Pancreas (tissue), 10 donors: ENCODE data around the gene FBXO41. TPM values are rescaled to one million over a fixed set of nuclear protein-coding genes. Genes with fewer than 3 reads are reported as not detected.

Source experiments
- ATAC-seq, 4 donors: fragments of 200-7000 bp; cut with Tn5 transposase; one replicate each; pipeline versions ENCODE4 v1.8.0 to v1.9.1; 2020; ENCODE audit warnings: mild to moderate bottlenecking in 4 of 4, moderate library complexity in 4 of 4
- DNase-seq, 6 donors: peaks; one replicate each; pipeline ENCODE4 v3.0.0-alpha.2; 2020
- FAIRE-seq: peaks from 2 replicates; lab custom pipeline; 2012; peaks lifted over from hg19 to GRCh38; lab: Jason Lieb, UNC
- H3K27ac ChIP-seq, 4 donors: fragments of 200-600 bp; sonication (generic); 1 replicate in 3 of 4; 2 replicates in 1 of 4; pipeline versions ENCODE4 v1.5.0 to v1.8.0; 2020
- H3K27me3 ChIP-seq, 4 donors: fragments of 200-600 bp; one replicate each; pipeline ENCODE4 v1.8.0; 2021
- H3K36me3 ChIP-seq, 3 donors: fragments of 200-600 bp; sonication (generic) in 1 of 3; one replicate each; pipeline versions ENCODE4 v1.5.0 to v1.8.0; 2020 to 2021
- H3K4me1 ChIP-seq, 3 donors: fragments of 200-600 bp; one replicate each; pipeline ENCODE4 v1.8.0; 2021
- H3K4me3 ChIP-seq, 4 donors: fragments of 200-600 bp; sonication (generic) in 2 of 4; one replicate each; pipeline versions ENCODE4 v1.5.0 to v1.8.0; 2020 to 2021
- H3K9me3 ChIP-seq, 4 donors: fragments of 200-600 bp; one replicate each; pipeline ENCODE4 v1.8.0; 2021
- CTCF ChIP-seq, 4 donors: fragments of 200-600 bp; sonication (generic) in 3 of 4; IDR thresholded peaks; one replicate each; pipeline versions ENCODE4 v1.5.0 to v1.8.0; 2021; ENCODE audit warnings: antibody characterized with exemption in 4 of 4
- WGBS, 2 donors: extraction: QIAGEN DNeasy Blood & Tissue Kit; methylation state at CpG; one replicate each; pipeline ENCODE4 v1.1.7; 2013; 5-methylcytosine and 5-hydroxymethylcytosine counted together
- intact Hi-C, 3 donors: fragments of 100-400 bp; cut with DNase I; formaldehyde crosslinking; loops; one replicate each; pipeline versions ENCODE4 v1.11.1 to v1.14.2; 2022
- polyA plus RNA-seq, 2 donors: library from polyadenylated mRNA; stranded (reverse); fragments of 200-250 nt; gene quantifications; one replicate each; pipeline ENCODE4 v1.2.3, GENCODE V29; 2013
- total RNA-seq, 6 donors: library from RNA; stranded (reverse); fragmentation: NEBNext Ultra II Directional in 4 of 6; extraction: Animal tissue kit (Norgen Biotek cat#: 25700) in 4 of 6; gene quantifications; one replicate each; pipeline versions ENCODE4 v1.2.1 to v1.2.4, GENCODE V29; 2021 to 2023
- donor health status: healthy with polysubstance abuse.
- donor health status: DM: no; HTN: no; CAD: no; lungs with moderate emphysema.
- donor health status: DM: no; HTN: no; CAD: no.
- donor health status: control.
- donor health status: control.
- donor health status: Bipolar disorder and iron deficiency.
- donor health status: DM: yes; HTN: yes; CAD: no.
- donor health status: DM: no; HTN: no; CAD: no.
- donor health status: DM: no; HTN: no; CAD: no.
- donor health status: DM: yes; HTN: yes; CAD: no.

Gene FBXO41
- total and polyA plus RNA-seq, 8 donors = 2.2 to 6.9 (median 3.4) TPM

DNA sequence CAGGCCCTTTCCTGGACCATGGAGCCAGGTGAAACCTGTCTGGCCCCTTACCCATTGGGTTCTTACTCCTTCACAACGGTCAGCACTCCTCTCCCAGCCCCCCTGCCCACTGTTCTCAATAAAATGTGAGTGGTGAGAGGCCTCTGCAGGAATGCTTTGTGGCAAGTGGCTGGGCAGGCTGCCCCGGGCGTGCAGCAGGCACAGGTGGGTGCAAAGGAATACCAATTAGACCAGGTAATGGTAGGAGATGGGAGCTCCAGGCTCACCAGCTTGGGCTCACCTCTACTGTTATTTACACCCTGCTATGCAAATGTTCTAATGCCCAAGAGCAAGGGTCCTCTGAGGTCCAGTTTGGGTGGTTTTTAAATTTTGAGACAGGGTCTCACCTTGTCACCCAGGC, 57.2 kb downstream of the FBXO41 start:
- Histone ChIP-seq H3K4me1 (no peaks in the 10 kb centered on the region), H3K27ac (no peak overlapping the region), H3K9me3 (no peaks in the 10 kb centered on the region), H3K36me3 (peaks cover 0 to 27% (median 0%) of the 10 kb centered on the region in 3 donors), H3K27me3 (no peaks in the 10 kb centered on the region), H3K4me3 (no peak overlapping the region)
- no peak for TF ChIP-seq CTCF (IDR thresholded peaks at IDR 0.05)
- ATAC-seq (no peak), FAIRE-seq (no peak), DNase-seq (peak in 1 of 6 donors; percentile 30)
- WGBS, 2 donors = 82 to 95% methylated on average over 3 of the region's 3 CpGs
- intact Hi-C loops = no loop called here

DNA sequence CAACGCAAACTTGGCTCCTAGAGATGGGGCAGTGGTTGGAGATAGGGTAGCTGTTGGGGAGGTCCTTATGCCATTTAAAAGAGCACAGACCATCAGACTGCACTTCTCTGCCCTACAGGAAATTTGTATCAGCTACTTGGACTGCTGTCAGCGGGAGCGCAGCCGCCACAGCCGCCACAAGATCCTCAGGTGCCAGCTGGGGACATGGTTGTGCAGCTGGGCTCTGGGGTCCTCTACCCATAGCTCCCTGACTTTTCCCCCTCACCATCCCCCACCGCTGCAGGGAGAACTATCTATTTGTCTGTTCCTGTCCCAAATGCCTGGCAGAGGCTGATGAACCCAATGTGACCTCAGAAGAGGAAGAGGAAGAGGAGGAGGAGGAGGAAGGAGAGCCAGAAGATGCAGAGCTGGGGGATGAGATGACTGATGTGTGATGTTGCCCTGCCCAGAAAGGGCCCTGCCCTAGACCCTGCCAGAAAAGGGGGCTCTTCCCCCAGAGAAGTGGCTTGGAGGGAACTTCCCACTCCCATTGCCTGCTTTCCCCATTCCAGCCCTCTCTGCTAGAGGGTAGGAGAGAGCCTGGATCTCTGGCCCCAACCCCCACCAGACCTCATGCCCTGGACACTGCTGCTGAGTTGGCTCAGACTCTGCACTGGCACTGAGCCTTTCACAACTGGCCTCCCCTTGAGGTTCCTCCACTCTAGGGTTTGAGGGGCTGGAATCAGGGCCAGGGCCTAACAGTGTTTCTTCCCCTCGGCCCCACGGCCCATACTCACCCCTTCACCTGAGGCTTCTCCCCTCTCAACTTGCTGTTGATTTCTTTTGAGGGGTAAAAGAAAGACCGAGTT, 58.5 kb downstream of the FBXO41 start:
- WGBS, 2 donors = 79 to 90% methylated on average over 9 of the region's 9 CpGs
- no peak for ATAC-seq
- no peaks in the 10 kb centered on the region for H3K27me3 ChIP-seq
- peak in 1 of 6 donors; percentile 30 for DNase-seq
- no peak for TF ChIP-seq CTCF (IDR thresholded peaks at IDR 0.05)
- H3K27ac ChIP-seq = no peak overlapping the region
- no peak overlapping the region for H3K4me3 ChIP-seq
- no peaks in the 10 kb centered on the region for H3K9me3 ChIP-seq
- peaks cover 0 to 38% (median 0%) of the 10 kb centered on the region in 3 donors for H3K36me3 ChIP-seq
- FAIRE-seq = no peak
- intact Hi-C loops = no loop called here
- no peaks in the 10 kb centered on the region for H3K4me1 ChIP-seq

DNA sequence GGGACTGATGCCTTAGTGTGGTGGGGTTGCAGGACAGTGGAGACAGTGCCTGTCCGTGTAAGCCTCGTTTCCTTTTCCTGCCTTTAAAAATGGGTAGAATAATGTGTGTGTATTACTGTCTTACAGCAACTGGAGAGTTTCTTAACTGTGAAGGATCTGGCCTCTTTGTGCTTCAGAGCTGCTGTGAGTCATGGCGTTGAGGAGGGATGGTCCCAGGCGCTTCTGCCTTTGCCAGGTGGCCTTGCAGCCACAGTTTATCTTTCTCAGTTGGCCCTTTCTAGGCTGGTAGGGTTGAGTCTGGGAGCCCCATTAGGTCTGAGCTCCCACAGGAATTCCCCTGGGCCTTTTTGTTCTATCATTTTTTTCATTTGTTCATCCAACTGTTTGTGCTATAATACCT, 60.5 kb downstream of the FBXO41 start:
- intact Hi-C loops = no loop called here
- DNase-seq = no peak

GRCh38 chr2:73218298-73218697, 66.0 kb downstream of the FBXO41 start:
- Histone ChIP-seq H3K36me3 (peaks cover 0 to 21% (median 0%) of the 10 kb centered on the region in 3 donors), H3K4me3 (no peak overlapping the region), H3K9me3 (no peaks in the 10 kb centered on the region), H3K27ac (no peak overlapping the region), H3K27me3 (no peaks in the 10 kb centered on the region), H3K4me1 (peaks cover 0 to 3% (median 0%) of the 10 kb centered on the region in 3 donors)
- no peak for DNase-seq
- no peak for FAIRE-seq
- no peak for ATAC-seq
- intact Hi-C loops = no loop called here
- TF ChIP-seq CTCF (IDR thresholded peaks at IDR 0.05) = no peak

More for the DNA sequence above, 60.5 kb downstream of the FBXO41 start:
- 85 to 95% methylated on average over 4 of the region's 4 CpGs for WGBS, 2 donors
- FAIRE-seq (no peak), ATAC-seq (no peak)
- Histone ChIP-seq H3K36me3 (peaks cover 0 to 39% (median 0%) of the 10 kb centered on the region in 3 donors), H3K9me3 (no peaks in the 10 kb centered on the region), H3K4me1 (no peaks in the 10 kb centered on the region), H3K27ac (no peak overlapping the region), H3K4me3 (no peak overlapping the region), H3K27me3 (no peaks in the 10 kb centered on the region)
- no peak for TF ChIP-seq CTCF (IDR thresholded peaks at IDR 0.05)

- intact Hi-C loops = no loop called here
- Histone ChIP-seq H3K9me3 (no peaks in the 10 kb centered on the region), H3K4me1 (peaks cover 0 to 3% (median 0%) of the 10 kb centered on the region in 3 donors), H3K4me3 (no peak overlapping the region), H3K36me3 (peaks cover 0 to 17% (median 0%) of the 10 kb centered on the region in 3 donors), H3K27me3 (no peaks in the 10 kb centered on the region), H3K27ac (no peak overlapping the region)
- ATAC-seq (no peak), DNase-seq (no peak), FAIRE-seq (no peak)
- no peak for TF ChIP-seq CTCF (IDR thresholded peaks at IDR 0.05)
- 84 to 86% methylated on average over 2 of the region's 2 CpGs for WGBS, 2 donors
Measured at GRCh38 chr2:73217826-73218225, 66.5 kb downstream of the FBXO41 start.
